NB4 (cell line): Measurements from ENCODE around the gene AIG1.

Experiments used
- MYC ChIP-seq: IDR thresholded peaks from 2 replicates; pipeline ENCODE4 v1.6.1; 2011; ENCODE audit warnings: low read depth, low read length
- POLR2A ChIP-seq: IDR thresholded peaks from 2 replicates; pipeline ENCODE4 v1.6.1; 2011; ENCODE audit warnings: mild to moderate bottlenecking; ENCODE audit not compliant: insufficient read length; ENCODE audit errors: extremely low read depth
- TF ChIP-seq, protein P1 (sequence below): IDR thresholded peaks from one replicate; pipeline ENCODE4 v1.5.1; 2012; ENCODE audit warnings: low read depth, low read length
- TF ChIP-seq, protein P2 (sequence below): IDR thresholded peaks from 2 replicates; pipeline ENCODE4 v1.6.1; 2011; ENCODE audit warnings: low read depth, low read length

DNA sequence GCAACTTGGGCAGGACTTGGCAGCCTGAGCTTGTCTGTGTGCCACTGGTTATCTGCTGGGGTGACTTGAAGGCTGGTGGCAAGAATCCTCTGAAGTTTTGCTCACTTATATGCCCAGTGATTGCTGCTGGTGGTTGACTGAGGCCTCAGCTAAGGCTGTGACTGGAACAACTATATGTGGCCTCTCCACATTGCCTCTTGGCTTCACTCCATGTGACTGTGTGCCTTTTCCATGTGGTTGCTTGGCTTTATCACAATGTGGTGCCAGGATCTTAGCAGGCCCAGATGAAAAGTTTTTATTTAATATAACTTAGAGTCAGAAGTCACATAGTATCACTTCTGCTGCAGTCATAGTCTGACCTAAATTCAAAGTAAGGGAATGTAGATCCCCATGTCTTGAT lies 285.3 kb downstream of the AIG1 start:
- TF ChIP-seq, protein P1, sequence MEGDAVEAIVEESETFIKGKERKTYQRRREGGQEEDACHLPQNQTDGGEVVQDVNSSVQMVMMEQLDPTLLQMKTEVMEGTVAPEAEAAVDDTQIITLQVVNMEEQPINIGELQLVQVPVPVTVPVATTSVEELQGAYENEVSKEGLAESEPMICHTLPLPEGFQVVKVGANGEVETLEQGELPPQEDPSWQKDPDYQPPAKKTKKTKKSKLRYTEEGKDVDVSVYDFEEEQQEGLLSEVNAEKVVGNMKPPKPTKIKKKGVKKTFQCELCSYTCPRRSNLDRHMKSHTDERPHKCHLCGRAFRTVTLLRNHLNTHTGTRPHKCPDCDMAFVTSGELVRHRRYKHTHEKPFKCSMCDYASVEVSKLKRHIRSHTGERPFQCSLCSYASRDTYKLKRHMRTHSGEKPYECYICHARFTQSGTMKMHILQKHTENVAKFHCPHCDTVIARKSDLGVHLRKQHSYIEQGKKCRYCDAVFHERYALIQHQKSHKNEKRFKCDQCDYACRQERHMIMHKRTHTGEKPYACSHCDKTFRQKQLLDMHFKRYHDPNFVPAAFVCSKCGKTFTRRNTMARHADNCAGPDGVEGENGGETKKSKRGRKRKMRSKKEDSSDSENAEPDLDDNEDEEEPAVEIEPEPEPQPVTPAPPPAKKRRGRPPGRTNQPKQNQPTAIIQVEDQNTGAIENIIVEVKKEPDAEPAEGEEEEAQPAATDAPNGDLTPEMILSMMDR: no peak
- TF ChIP-seq MYC (no peak), POLR2A (no peak)
- TF ChIP-seq, protein P2, sequence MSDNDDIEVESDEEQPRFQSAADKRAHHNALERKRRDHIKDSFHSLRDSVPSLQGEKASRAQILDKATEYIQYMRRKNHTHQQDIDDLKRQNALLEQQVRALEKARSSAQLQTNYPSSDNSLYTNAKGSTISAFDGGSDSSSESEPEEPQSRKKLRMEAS: no peak
